KG1 (cell line): Measurements from ENCODE around the gene IDH1.
"Not testable (repeated sequence)": the region's sequence is repeated elsewhere in the genome, so short reads cannot be mapped to it uniquely, and the experiment has no call there.

Experiments used
- DNase-seq: peaks from one replicate; lab custom pipeline; 2025; lab: John Stamatoyannopoulos, UW

The IDH1 gene

DNA sequence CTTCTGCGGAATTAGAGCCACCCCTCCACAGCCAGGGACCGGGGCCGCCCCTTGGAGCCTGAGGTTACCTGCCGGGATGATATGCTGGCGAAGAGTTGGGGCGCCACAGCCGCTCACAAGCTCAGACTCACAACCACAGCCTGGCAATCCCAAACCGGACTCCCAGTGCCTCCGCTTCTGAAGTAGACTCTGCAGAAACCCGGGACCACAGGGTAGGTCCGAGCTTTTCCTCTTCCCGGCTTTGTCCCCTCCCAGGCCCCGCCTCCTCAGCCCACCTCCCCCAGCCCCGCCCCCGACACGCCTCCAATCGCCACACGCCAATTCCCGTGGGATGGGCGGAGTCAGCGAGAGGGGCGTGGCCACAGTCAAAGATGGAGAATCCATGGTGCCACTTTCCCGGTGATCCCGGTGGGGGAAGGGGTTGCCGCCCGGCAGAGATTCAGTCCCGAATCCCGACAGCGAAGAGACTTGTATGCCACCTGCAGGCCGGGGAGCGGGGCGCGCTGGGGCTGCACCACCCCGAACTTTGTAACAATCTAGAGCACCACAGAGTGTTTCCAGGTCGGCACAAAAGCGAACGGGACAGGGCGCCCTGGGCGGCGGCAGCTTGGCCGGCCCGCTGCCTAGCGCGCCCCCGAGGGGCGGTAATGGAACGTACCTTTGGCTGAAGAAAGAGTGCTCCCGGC is at the start of gene IDH1:
IDH1 (minus strand) TSS at position 201 of the 686 bp plus-strand sequence. CDS start 3,520 bp downstream, outside the sequence.
- peak; percentile 75 for DNase-seq

DNA sequence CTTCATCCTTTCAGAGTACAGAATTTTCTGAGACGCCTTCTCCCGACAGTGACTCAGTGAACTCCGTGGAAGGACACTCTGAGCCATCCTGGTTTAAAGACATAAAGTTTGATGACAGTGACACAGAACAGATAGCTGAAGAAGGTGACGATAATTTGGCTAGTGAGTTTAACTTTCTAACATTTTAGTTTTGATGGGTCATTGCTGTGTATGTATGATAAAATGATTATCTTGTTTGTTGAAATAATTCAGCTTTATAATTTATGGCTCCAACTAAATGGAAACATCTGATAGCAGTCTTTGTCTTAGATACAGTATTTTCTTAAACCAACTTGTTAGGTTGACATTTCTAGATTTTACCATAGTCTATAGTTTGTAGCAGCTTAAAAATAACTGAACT is 49.3 kb upstream of the IDH1 start:
- no peak for DNase-seq

DNA sequence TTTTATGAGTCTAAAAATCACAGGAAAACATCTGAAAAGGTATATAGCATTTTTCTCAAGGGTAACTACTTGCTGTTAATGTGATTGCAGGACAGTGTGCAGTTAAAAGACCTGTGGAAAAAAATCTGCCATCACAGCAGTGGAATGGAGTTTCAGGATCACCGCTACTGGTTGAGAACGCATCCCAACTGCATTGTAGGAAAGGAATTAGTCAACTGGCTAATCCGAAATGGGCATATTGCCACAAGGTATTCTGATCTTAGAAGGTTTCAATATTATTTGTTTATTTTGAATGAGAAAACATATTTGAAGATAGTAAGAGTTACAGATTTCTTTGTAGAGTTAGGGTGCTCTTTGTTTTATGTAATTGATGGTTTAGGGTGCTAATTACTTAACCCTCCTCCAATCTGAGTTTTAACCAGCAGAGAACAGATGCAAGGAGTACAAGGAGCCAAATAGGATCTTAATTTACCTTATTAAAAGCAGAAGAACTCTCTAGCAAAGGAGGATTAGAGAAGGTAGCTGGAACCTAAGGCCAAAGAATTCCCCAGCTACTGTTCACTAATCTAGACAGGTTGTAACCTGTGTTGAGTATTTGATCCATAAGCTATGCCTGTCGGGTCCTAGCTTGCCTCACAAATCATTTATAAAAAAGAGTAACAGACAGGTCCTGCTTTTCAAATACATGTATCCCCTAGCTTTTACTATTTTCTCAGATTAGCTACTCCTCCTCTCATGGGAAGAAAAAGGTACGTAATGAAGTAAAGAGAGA is 46.2 kb upstream of the IDH1 start:
- DNase-seq = no peak

DNA sequence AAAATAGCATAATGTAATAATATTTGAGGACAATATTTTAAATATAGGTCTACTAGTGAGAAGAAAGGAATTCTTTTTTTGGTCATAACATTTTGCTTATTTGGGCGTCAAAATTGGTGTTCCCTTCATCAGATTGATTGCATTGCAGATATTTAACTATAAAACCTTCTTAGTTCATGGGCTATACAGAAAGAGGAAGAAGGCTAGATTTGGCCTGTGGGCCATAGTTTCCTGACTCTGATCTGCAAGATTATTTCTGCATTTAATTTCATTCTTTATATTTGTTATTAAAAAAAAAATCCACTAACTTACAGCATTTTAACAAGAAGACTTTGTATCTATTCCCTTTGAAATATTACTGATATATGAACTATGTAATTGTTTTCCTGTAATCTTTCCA is 43.1 kb upstream of the IDH1 start:
- no peak for DNase-seq

DNA sequence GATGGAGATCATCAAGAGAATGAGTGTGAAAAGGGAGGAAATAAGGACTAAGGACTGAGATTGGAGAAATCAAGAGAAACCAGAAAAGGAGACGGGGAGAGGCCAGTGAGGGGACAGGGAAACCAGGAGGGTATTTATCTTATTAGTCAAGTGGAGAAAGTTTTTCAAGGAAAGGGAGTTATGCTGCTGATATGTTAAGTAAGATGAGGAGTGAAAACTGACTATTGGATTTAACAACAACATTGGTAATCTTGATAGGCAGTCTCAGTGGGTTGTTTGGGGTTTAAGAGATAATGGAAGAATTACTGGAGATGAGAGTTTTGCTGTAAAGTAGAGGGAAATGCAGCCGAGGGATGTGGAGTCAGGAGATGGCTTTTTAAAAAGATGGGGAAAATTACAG is 41.7 kb upstream of the IDH1 start:
- DNase-seq = no peak

DNA sequence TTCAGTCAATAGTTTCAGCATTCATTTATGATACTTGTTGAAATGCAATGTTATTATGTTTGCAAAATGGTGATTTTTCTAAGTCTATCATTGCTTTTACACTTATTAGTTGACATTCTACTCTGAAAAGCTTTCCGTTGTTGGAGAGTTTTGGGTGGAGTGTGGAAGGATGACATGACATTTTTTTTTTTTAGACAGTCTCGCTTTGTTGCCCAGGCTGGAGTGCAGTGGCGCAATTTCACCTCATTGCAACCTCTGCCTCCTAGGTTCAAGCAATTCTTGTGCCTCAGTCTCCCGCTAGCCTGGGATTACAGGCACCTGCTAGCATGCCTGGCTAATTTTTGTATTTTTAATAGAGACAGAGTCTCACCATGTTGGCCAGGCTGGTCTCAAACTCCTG is 41.0 kb upstream of the IDH1 start:
- DNase-seq = no peak

DNA sequence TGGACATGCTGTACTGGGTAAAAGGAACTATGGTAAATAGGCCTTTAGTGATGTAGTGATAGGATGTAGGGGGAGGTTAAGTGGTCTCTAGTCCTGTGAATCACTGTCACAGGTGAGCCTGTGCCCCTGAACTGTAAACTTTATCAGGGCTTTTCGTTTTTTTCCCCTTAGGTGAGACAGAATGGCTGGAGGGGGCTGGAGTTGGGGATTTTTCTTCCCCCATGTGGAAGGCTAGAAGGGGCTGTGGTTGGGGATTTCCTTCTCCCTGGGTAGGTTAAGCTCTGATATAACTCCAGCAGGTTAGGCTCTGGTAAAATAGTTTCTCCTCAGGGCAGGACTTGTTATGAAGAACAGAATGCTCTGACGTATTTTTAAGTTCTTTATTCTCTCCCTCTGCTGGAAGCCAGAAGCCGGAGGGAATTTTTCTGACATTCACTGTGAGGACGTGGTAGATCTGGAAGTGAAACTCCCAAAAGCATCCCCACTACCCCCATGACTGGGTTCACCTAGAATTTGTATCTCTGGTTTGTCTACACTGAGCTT is 39.7 kb upstream of the IDH1 start:
- no peak for DNase-seq

DNA sequence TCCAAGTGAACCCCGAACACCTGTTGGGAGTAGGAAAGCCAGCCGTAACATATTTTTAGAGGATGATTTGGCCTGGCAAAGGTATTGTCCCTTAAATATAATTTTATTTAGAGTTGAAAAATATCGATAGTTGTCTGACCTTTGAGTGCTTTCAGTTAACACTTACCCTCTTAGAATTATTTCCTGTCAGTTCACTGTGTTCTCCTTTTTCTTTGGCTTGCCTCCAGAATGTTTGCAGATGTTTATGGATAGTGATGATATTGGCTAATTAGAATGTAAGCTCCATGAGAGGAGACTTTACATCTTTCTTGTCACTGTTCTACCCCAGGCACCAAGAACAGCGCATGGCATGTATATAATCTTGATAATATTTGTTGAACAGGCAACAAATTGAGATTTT is 31.0 kb upstream of the IDH1 start:
- DNase-seq = peak; percentile 11

DNA sequence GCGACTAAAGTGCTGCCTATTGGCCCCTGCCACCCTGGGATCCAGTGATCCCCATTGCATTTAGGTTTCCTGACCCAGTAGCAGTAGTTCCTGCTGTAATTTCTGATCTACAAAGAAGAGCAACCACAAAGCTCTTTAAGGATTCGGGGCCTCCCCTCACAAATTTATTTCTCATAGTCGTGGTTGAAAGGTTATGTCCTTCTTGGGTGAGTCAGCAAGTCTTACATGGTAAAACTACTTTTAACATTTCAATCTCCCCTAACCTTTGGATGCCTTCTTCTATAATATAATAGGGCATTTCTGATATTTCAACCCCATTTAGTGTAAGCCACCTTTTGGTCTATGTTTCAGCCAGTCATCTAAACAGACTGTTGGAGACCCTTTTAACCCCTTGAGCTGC is 26.1 kb upstream of the IDH1 start:
- no peak for DNase-seq

DNA sequence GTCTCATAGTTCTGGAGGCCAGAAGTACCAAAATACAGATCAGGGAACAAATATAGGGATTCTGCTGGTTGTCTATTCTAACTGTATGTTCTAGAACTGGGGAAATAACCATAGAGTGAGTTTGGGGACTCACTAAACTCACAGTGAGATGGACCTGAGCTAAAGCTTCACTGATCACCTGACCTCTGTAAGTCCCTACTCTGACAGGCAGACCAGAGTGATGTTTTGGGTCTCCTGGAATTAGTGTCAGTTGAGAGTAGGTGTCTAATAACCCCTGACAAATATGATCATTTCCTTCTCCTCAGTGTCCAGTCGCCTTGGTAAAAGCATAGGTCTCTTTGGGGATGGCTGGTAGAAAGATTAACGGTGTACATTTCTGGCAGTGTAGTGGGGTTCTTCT is 25.4 kb upstream of the IDH1 start:
- DNase-seq = no peak

DNA sequence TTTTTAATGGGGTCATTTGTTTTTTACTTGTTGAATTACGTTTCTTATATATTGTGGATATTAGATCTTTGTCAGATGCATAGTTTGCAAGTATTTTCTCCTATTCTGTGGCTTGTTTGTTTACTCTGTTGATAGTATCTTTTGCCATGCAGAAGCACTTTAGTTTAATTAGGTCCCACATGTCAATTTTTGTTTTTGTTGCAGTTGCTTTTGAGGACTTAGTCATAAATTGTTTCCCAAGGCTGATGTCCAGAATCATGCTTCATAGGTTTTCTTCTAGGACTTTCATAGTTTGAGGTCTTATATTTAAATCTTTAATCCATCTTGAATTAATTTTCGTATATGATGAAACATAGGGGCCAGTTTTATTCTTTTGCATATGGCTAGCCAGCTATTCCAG is 24.4 kb upstream of the IDH1 start:
- DNase-seq = no peak

DNA sequence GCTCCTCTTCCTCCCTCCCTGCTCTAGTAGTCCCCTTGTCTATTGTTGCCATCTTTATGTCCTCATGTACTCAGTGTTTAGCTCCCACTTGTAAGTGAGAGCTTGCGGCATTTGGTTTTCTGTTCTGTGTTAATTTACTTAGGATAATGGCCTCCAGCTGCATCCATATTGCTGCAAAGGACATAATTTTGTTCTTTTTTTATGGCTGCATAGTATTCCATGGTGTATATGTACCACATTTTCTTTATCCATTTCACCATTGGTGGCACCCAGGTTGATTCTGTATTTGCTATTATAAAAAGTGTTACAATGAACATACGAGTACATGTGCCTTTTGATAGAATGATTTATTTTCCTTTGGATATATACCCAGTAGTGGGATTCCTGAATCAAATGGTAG is 23.7 kb upstream of the IDH1 start:
- no peak for DNase-seq

DNA sequence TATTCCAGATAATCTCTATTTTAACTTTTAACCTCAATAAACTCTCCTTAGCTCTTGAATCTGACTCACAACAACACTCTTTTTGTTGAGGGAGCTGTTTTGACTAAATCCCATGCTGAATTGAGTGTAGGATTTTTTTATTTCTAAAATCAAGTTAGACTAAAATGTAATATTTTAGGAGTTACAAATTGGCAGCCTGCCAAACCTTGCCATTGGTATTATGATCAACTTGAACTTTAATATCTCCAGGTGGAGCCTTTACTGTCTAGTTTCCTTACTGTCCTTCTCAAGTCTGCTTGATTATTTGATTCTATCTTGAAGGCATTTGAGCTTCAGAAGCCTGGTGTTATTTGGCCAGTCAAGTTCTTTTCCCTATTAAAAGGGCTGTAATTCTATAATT is 19.9 kb upstream of the IDH1 start:
- DNase-seq = no peak

DNA sequence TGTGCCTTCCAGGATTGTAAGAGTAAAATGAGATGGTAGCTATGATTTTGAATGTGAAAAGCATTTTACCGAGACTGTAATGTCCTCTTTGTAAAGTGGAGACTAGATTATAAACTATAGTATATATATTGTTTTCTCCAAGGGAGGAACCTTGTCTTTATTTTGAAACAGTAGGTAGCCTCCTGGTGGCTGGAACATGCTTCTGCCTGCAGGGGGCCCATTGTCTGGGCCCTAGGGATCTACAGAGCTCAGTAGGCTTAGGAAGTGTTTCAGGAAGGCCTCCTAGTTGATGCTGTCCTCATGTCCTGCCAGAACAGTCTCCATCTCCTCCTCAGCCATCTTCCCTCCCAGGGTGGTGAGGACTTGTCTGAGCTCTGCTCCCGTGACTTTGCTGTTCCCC is 14.2 kb upstream of the IDH1 start:
- no peak for DNase-seq

DNA sequence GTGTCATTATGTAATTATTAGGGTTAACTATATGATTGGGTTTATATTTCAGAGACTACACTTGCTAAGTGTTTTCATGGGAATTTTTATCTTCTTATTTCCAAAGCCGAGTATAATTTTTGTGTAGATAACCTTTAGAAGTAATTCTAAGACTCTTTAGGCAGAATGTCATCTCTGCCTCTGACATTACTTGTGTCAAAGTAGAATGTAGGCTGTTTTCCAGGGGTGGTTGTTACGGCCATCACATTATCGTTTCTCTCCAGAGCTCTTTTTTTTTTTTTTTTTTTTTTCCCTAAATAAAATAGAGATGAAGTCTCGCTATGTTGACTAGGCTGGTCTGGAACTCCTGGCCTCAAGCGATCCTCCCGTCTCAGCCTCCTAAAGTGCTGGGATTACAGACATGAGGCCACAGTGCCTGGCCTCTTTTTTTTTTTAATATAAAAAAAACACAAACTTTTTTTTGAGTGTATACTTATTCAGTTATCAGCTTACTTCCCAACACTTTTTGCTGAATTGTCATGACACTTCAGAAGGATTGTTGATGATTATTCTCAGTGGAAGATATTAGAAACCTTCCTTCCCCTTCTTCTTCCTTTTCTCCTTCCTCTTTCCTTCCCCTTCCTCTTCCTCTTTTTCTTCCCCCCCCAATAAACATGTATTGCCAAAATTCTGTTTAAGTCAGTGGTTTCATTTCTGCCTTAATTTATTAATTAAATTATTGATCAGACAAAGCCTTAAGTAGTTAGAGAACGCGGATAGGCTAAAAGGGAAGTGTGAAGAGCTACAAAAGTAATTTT is 13.5 kb upstream of the IDH1 start:
- DNase-seq = no peak

DNA sequence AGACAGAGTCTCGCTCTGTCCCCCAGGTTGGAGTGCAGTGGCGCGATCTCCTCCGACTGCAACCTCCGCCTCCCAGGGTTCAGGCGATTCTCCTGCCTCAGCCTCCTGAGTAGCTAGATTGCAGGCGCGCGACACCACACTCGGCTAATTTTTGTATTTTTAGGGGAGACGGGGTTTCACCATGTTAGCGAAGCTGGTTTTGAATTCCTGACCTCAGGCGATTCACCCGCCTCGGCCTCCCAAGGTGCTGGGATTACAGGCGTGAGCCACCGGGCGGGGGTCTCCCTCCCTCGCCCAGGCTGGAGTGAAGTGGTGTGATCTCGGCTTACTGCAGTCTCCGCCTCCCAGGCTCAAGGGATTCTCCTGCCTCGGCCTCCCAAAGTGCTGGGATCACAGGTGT is 12.7 kb upstream of the IDH1 start:
- DNase-seq = not testable (repeated sequence)

DNA sequence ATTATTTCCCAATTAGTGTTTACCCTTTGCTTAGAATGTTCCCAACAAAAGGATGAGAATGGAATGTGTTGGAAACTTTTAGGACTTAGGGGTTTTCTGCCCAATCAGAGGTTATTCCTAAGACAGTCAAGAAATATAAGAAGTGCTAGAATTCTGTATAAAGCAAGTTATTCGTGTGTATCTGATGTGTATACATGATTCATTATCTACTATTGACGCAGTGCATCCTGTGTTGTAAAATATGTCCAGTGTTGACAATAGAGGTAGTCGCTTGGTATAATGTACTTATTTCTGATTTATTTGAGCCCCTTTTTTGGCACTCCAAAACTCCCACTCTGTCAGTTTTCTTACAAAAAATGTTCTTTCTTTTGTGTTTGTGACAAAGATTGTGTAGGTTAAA is 12.1 kb upstream of the IDH1 start:
- DNase-seq = no peak

DNA sequence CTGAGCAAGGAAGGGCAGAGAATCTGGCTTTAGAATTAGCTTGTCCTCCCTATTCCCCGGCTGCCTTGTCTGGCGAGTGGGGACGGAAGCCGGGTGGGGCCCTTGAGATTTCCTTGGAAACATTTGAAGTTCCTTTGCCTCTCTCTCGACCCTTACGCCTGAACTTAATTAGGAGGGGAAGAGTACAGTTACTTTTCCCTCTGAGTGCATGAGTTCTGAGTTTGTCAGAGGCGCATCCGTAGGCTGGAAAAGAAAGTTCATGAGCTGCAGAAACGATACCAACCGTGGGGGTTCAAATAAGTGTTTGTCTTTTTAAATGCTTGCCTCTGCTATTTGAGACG is 11.7 kb upstream of the IDH1 start:
- no peak for DNase-seq

DNA sequence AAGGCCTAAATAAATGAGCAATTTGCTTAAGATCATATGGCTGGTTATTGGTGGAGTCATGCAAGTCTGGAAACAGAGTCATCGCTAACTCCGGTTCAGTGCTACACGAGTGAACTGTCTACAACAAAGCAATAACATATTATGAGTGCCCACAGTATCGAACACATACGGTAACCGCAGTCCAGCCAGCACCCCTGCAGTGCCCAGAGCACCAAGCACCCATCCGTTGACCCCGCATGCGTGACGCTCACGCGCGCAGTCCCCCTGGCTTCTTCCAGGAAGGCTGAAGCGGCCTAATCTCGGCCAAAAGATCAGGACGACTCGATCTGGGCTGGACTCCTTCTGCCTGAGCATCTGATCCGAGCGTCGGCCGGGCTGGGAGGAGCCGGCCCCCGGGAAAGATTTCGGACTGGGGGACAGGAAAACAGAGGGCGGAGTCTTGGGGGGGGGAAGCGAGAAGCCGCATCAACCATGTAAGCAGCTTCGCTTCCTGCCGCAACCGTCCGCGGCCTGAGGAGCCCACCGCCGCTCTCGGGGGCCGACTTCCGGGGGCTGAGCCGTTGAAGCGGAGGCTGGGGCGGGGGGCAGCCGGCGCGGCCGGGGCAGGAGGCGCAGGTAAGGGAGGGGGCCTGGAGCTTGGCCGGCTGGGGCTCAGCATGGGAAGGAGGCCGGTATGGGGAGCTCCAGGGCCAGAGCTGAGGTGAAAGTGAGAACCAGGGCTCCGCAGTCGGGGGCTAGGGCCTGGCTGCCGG is 11.1 kb upstream of the IDH1 start, which contains the start of gene PIKFYVE:
PIKFYVE (plus strand) TSS at position 455 of the 752 bp plus-strand sequence. CDS start 5,265 bp downstream, outside the sequence.
- peak; percentile 87 for DNase-seq

DNA sequence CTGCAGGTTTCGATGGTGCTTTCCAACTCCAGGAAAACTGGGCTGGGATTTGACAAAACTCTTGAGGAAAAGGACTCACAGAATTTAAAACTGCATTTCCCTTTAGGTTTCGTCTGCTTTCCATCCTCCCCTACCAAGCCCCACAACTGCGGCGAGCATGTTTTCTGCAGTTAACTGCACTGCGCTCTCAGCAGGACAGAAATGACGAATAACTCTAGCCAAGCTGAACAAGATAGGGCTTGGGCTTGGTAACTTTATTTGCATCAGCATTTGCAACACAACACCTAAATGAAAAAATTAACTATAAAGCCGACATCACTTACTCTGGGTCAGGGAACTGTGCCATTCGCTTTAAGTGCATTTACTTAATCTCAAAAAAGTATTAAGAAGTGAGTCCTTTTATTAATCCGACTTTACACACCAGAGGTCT is 10.5 kb upstream of the IDH1 start:
- DNase-seq = no peak

DNA sequence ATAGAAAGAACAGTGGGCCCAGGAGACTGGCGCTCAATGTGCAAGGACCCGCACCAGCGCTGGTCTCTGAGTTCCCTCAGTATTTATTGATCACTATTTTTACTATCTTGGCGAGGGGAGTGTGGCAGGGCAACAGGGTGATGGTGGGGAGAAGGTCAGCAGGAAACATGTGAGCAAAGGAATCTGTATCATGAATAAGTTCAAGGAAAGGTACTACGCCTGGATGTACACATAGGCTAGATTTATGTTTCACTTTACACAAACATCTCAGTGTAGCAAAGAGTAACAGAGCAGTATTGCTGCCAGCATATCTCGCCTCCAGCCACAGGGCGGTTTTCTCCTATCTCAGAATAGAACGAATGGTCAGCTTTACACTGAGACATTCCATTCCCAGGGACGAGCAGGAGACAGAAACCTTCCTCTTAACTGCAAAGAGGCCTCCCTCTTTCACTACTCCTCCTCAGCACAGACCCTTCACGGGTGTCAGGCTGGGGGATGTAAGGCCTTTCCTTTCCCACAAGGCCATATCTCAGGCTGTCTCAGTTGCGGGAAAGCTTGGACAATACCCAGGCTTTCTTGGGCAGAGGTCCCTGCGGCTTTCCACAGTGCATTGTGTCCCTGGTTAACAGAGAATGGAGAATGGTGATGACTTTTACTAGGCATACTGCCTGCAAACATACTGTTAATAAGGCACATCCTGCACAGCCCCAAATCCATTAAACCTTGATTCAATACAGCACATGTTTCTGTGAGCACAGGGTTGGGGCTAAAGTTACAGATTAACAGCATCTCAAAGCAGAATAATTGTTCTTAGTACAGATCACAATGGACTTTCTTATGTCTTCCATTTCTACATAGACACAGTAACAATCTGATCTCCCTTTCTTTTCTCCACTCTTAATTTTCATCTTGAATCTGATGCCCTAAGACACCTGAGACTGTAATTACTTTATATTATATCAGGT is 2.3 kb upstream of the IDH1 start:
- DNase-seq = not testable (repeated sequence)
